HCT116 (cell line): ENCODE measurements around the gene FAM227B. TPM values are rescaled to one million over a fixed set of nuclear protein-coding genes. Genes with fewer than 3 reads are reported as not detected.

Source experiments
- ATAC-seq: fragments of 200-7000 bp; cut with Tn5 transposase; 2 replicates; pipeline ENCODE4 v1.9.1; 2020; ENCODE audit warnings: mild to moderate bottlenecking, moderate library complexity
- BruUV-seq: library from RNA; stranded (reverse); fragments of 400-500 nt; replicated peaks from 2 replicates; lab custom pipeline; 2021; lab: Mats Ljungman, UMichigan
- CTCF ChIA-PET: fragments of 300-600 bp; sonication (Branson Sonifier 250); formaldehyde crosslinking; loops from one replicate; lab custom pipeline; 2021; ENCODE audit warnings: antibody characterized with exemption; lab: Charles Lee
- POLR2A ChIA-PET: fragments of 300-600, 350-600 bp; sonication (Branson Sonifier 250); formaldehyde crosslinking; loops from one replicate; lab custom pipeline; 2021; ENCODE audit warnings: antibody characterized with exemption; lab: Charles Lee
- RAD21 ChIA-PET, 2 experiments: fragments of 300-600 bp; sonication (Branson Sonifier 250); formaldehyde crosslinking; loops; one replicate each; lab custom pipeline; 2023; ENCODE audit warnings: low total read pairs in 2 of 2; ENCODE audit not compliant: uncharacterized antibody in 2 of 2, unreplicated experiment in 2 of 2, low non-redundant PET in 1 of 2; lab: Charles Lee
- DNase-seq: peaks from one replicate; pipeline ENCODE4 v3.0.0-alpha.2; 2010; ENCODE audit warnings: low read depth, low spot score
- H2AFZ ChIP-seq: fragments of 200-600 bp; shearing (Covaris generic), sonication (generic); 2 replicates; pipeline ENCODE4 v1.6.1; 2017; ENCODE audit warnings: low read depth, mixed run types, mixed read lengths, antibody characterized with exemption, low read length; ENCODE audit not compliant: poor library complexity, severe bottlenecking
- H3K27ac ChIP-seq: 2 replicates; pipeline ENCODE4 v1.5.1; 2012; ENCODE audit warnings: low read depth, low read length
- H3K27me3 ChIP-seq: fragments of 200-600 bp; sonication (generic); 2 replicates; pipeline ENCODE4 v1.6.1; 2016; ENCODE audit warnings: mixed run types, low read length, mixed read lengths; ENCODE audit not compliant: insufficient read depth
- H3K36me3 ChIP-seq, 2 experiments: fragments of 200-500 bp in 1 of 2; fragments of 200-600 bp in 1 of 2; sonication (Bioruptor generic) in 1 of 2; sonication (generic) in 1 of 2; 2 replicates each; pipeline versions ENCODE4 v1.5.1 to v1.6.1; 2014 to 2016; ENCODE audit warnings: low read length in 2 of 2, inconsistent platforms in 1 of 2, mixed read lengths in 1 of 2, mixed run types in 1 of 2; ENCODE audit not compliant: insufficient read depth in 2 of 2, control insufficient read depth in 1 of 2
- H3K4me1 ChIP-seq, 2 experiments: fragments of 200-600 bp in 1 of 2; sonication (generic) in 1 of 2; 2 replicates each; pipeline versions ENCODE4 v1.5.1 to v1.6.1; 2012 to 2017; ENCODE audit warnings: low read length in 2 of 2, inconsistent platforms in 1 of 2, mild to moderate bottlenecking in 1 of 2, mixed read lengths in 1 of 2, mixed run types in 1 of 2, moderate library complexity in 1 of 2; ENCODE audit not compliant: insufficient read depth in 2 of 2, control insufficient read depth in 1 of 2
- H3K4me2 ChIP-seq: fragments of 200-600 bp; sonication (generic); 2 replicates; pipeline ENCODE4 v1.6.1; 2017; ENCODE audit warnings: mixed run types, low read length, mixed read lengths
- H3K4me3 ChIP-seq, 2 experiments: fragments of 200-600 bp in 1 of 2; sonication (generic) in 1 of 2; replicated peaks in 1 of 2; 2 replicates each; pipeline ENCODE4 v1.5.1; 2011 to 2016; ENCODE audit warnings: low read length in 2 of 2, control low read depth in 1 of 2, low read depth in 1 of 2, mild to moderate bottlenecking in 1 of 2, mixed read lengths in 1 of 2, mixed run types in 1 of 2
- H3K79me2 ChIP-seq: fragments of 200-600 bp; sonication (generic); 2 replicates; pipeline ENCODE4 v1.6.1; 2017; ENCODE audit warnings: mild to moderate bottlenecking, mixed run types, low read length, moderate library complexity, mixed read lengths; ENCODE audit not compliant: insufficient read depth
- H3K9ac ChIP-seq: fragments of 200-600 bp; sonication (generic); 2 replicates; pipeline ENCODE4 v1.6.1; 2016; ENCODE audit warnings: low read length, mixed read lengths
- H3K9me2 ChIP-seq: fragments of 200-600 bp; sonication (generic), shearing (Covaris generic); 2 replicates; pipeline ENCODE4 v1.6.1; 2017; ENCODE audit warnings: mixed run types, mild to moderate bottlenecking, moderate library complexity; ENCODE audit not compliant: insufficient read depth
- H3K9me3 ChIP-seq, 2 experiments: fragments of 200-500 bp in 1 of 2; fragments of 200-600 bp in 1 of 2; sonication (Bioruptor generic) in 1 of 2; sonication (generic) in 1 of 2; 2 replicates each; pipeline ENCODE4 v1.6.1; 2014 to 2017; ENCODE audit warnings: low read length in 2 of 2, mixed read lengths in 2 of 2, inconsistent platforms in 1 of 2, low read depth in 1 of 2, mild to moderate bottlenecking in 1 of 2, mixed run types in 1 of 2, moderate library complexity in 1 of 2; ENCODE audit not compliant: control insufficient read depth in 1 of 2, insufficient read depth in 1 of 2
- H4K20me1 ChIP-seq: fragments of 200-600 bp; sonication (generic), shearing (Covaris generic); 2 replicates; pipeline ENCODE4 v1.6.1; 2017; ENCODE audit warnings: mixed run types, mild to moderate bottlenecking, moderate library complexity; ENCODE audit not compliant: insufficient read depth
- CTCF ChIP-seq, 3 experiments: fragments of 200-600 bp in 1 of 3; sonication (generic) in 1 of 3; IDR thresholded peaks in 2 of 3; conservative IDR thresholded peaks in 1 of 3; 2 replicates each; pipeline ENCODE4 v1.5.1; 2012 to 2017; ENCODE audit warnings: low read depth in 2 of 3, low read length in 2 of 3, antibody characterized with exemption in 1 of 3, borderline replicate concordance in 1 of 3, control low read depth in 1 of 3, mild to moderate bottlenecking in 1 of 3, mixed read lengths in 1 of 3, mixed run types in 1 of 3, moderate library complexity in 1 of 3; ENCODE audit not compliant: insufficient read depth in 1 of 3
- MAX ChIP-seq: IDR thresholded peaks from 2 replicates; pipeline ENCODE4 v1.6.1; 2012
- POLR2A ChIP-seq: IDR thresholded peaks from 2 replicates; pipeline ENCODE4 v1.7.0; 2011; ENCODE audit warnings: borderline replicate concordance; ENCODE audit not compliant: insufficient read depth, insufficient read length; ENCODE audit errors: extremely low read depth
- SRF ChIP-seq: IDR thresholded peaks from 2 replicates; pipeline ENCODE4 v1.6.1; 2012; ENCODE audit warnings: low read depth
- ZBTB33 ChIP-seq: IDR thresholded peaks from 2 replicates; pipeline ENCODE4 v1.6.1; 2011; ENCODE audit warnings: mild to moderate bottlenecking, low read length, moderate library complexity; ENCODE audit not compliant: insufficient replicate concordance; ENCODE audit errors: extremely low read depth
- intact Hi-C: fragments of 100-400 bp; cut with micrococcal nuclease; formaldehyde crosslinking; loops from 2 replicates; pipeline ENCODE4 v1.10.0; 2022
- total RNA-seq: library from RNA; stranded (reverse); gene quantifications from one replicate; pipeline ENCODE4 v1.2.1, GENCODE V29; 2021; ENCODE audit not compliant: unreplicated experiment

FAM227B gene
- total RNA-seq, 1 experiment from 2014 or later: 6.9 TPM

- TF ChIP-seq MAX (no peak), POLR2A (no peak), CTCF (IDR thresholded peaks at IDR 0.05 in 2 of 3, conservative IDR thresholded peaks at IDR 0.05 in 1 of 3; ENCODE audit: borderline replicate concordance in 1 of 3, insufficient read depth in 1 of 3, low read depth in 2 of 3, low read length in 2 of 3) (no peak), SRF (no peak), ZBTB33 (no peak)
- Histone ChIP-seq H4K20me1 (no peaks in the 10 kb centered on the region), H3K4me3 (no peak overlapping the region), H3K9me2 (no peaks in the 10 kb centered on the region), H3K27me3 (no peaks in the 10 kb centered on the region), H3K36me3 (no peaks in the 10 kb centered on the region), H3K9ac (no peak overlapping the region), H3K4me2 (no peak overlapping the region), H3K9me3 (peaks cover 0 to 4% of the 10 kb centered on the region in 2 experiments; a peak in 2 of 4 replicates), H3K4me1 (no peaks in the 10 kb centered on the region), H2AFZ (no peak overlapping the region), H3K27ac (no peak overlapping the region), H3K79me2 (no peaks in the 10 kb centered on the region)
- ChIA-PET RAD21 (no interaction called here), POLR2A (no interaction called here), CTCF (no interaction called here)
- intact Hi-C loops: no loop called here
- no peak for DNase-seq
- no peak for ATAC-seq
- no TSS peak for BruUV-seq
These were observed 36.1 kb upstream of the FAM227B start for GRCh38 chr15:49656734-49657133.
